ENCODE measurements around the gene AIFM2.

DNA sequence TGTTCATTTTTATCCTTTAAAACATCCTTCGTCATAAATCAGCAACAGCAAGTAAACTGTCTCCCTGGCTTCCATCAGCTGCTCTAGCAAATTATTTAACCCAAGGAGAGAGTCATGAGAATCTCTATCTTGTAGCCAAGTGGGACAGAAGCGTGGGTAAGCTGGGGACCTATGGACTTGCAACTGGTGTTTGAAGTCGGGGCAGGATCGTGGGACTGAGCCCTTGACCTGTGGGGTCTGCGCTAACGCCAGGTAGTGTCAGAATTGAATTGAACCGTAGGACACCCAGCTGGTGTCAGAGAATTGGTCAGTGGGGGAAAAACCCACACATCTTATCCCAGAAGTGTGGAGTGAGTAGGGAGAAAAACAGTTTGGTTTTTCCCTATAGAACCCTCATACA, 13.4 kb downstream of the AIFM2 start:
- TF ChIP-seq EZH2 (IDR thresholded peaks at IDR 0.05; ENCODE audit: insufficient read depth, poor library complexity, severe bottlenecking), result no peak
- no peak for TF ChIP-seq EZH2phosphoT487 (IDR thresholded peaks at IDR 0.05; ENCODE audit: insufficient read depth, low read depth)

Data from GM23248 (cell line).